Stimulated activated CD8-positive, alpha-beta memory T cell treated with anti-CD3 and anti-CD28 coated beads, Interleukin-7, amount 100 ng/mL, for 4 hours (primary cell): ENCODE measurements around the gene RAB40C.

Experiments
- DNase-seq, 2 donors: peaks; one replicate each; pipeline ENCODE4 v3.0.0-alpha.2; 2020; ENCODE audit warnings: low read depth in 2 of 2

RAB40C gene

GRCh38 chr16:667780-668518 is 78.1 kb downstream of the RAB40C start, which contains the start of gene RHOT2:
Gene RHOT2 (plus strand): TSS chr16:668132. CDS start chr16:668200, 68 bp downstream.
- DNase-seq = peak; percentile 80 to 91

GRCh38 chr16:668519-669171 is 78.8 kb downstream of the RAB40C start:
- no peak for DNase-seq

- DNase-seq = no peak
These were observed 79.8 kb downstream of the RAB40C start for GRCh38 chr16:669666-670065.

GRCh38 chr16:670485-671352 is 80.9 kb downstream of the RAB40C start:
- DNase-seq = no peak

GRCh38 chr16:671353-672131 is 81.7 kb downstream of the RAB40C start:
- DNase-seq = no peak

GRCh38 chr16:672371-672770 is 82.5 kb downstream of the RAB40C start:
- no peak for DNase-seq

- DNase-seq = no peak
These were observed 83.0 kb downstream of the RAB40C start for GRCh38 chr16:672851-673250.

GRCh38 chr16:673399-673991 is 83.6 kb downstream of the RAB40C start:
- DNase-seq = no peak

- DNase-seq = no peak
These were observed 84.5 kb downstream of the RAB40C start for GRCh38 chr16:674214-674881.

- DNase-seq = no peak
These were observed 85.4 kb downstream of the RAB40C start, which contains the start of gene RHBDL1 for GRCh38 chr16:674968-675883. Gene RHBDL1 (plus strand): TSS chr16:675671. CDS start chr16:675791, 120 bp downstream.

GRCh38 chr16:675884-676564 is 86.2 kb downstream of the RAB40C start:
- no peak for DNase-seq

GRCh38 chr16:676565-676902 is 86.7 kb downstream of the RAB40C start:
- no peak for DNase-seq

- no peak for DNase-seq
These were observed 87.0 kb downstream of the RAB40C start for GRCh38 chr16:676913-677312.

GRCh38 chr16:677316-678190 is 87.7 kb downstream of the RAB40C start:
- no peak for DNase-seq

GRCh38 chr16:678209-678857 is 88.5 kb downstream of the RAB40C start:
- DNase-seq = no peak
